ENCODE data around the gene PERCC1. TPM values are rescaled to one million over a fixed set of nuclear protein-coding genes. Genes with fewer than 3 reads are reported as not detected.

PERCC1 gene
- total RNA-seq = under 1 TPM in 1 of 2 experiments, not detected in 1; 0.31 TPM

GRCh38 chr16:1430759-1431496, at the start of gene PERCC1:
Gene PERCC1 (plus strand): TSS chr16:1431078. CDS start chr16:1432594, 1,516 bp downstream.
- no peak within 1 kb of the TSS for H3K27ac Mint-ChIP-seq
- no peaks in the 10 kb centered on the region for H3K9me3 Mint-ChIP-seq
- H3K36me3 Mint-ChIP-seq (ENCODE audit: low read depth) = no peaks in the 10 kb centered on the region
- peaks cover 2% of the 10 kb centered on the region for H3K4me1 Mint-ChIP-seq (ENCODE audit: low read depth)
- H3K4me3 Mint-ChIP-seq = peak within 1 kb of the TSS; percentile 39
- CTCF ChIA-PET = no interaction called here
- intact Hi-C loops (cut with micrococcal nuclease) = no loop called here
- no peak for DNase-seq
- no peaks in the 10 kb centered on the region for H3K27me3 Mint-ChIP-seq (ENCODE audit: low read depth)

GRCh38 chr16:1381612-1382406, 49.1 kb upstream of the PERCC1 start:
- no peak overlapping the region for H3K27ac Mint-ChIP-seq
- no peak overlapping the region for H3K4me3 Mint-ChIP-seq
- H3K27me3 Mint-ChIP-seq (ENCODE audit: low read depth) = no peaks in the 10 kb centered on the region
- H3K9me3 Mint-ChIP-seq = no peaks in the 10 kb centered on the region
- intact Hi-C loops (cut with micrococcal nuclease) = no loop called here
- peaks cover 17% of the 10 kb centered on the region for H3K4me1 Mint-ChIP-seq (ENCODE audit: low read depth)
- peaks cover 7% of the 10 kb centered on the region for H3K36me3 Mint-ChIP-seq (ENCODE audit: low read depth)
- DNase-seq = no peak
- CTCF ChIA-PET = no interaction called here

GRCh38 chr16:1383556-1383955, 47.3 kb upstream of the PERCC1 start:
- Mint-ChIP-seq H3K27me3 (ENCODE audit: low read depth) (no peaks in the 10 kb centered on the region), H3K27ac (no peak overlapping the region), H3K9me3 (no peaks in the 10 kb centered on the region), H3K4me3 (no peak overlapping the region), H3K36me3 (ENCODE audit: low read depth) (peaks cover 5% of the 10 kb centered on the region), H3K4me1 (ENCODE audit: low read depth) (peaks cover 7% of the 10 kb centered on the region)
- DNase-seq = no peak
- CTCF ChIA-PET = no interaction called here
- intact Hi-C loops (cut with micrococcal nuclease) = no loop called here

GRCh38 chr16:1385232-1385631, 45.6 kb upstream of the PERCC1 start:
- no peaks in the 10 kb centered on the region for H3K27me3 Mint-ChIP-seq (ENCODE audit: low read depth)
- no peaks in the 10 kb centered on the region for H3K4me1 Mint-ChIP-seq (ENCODE audit: low read depth)
- H3K36me3 Mint-ChIP-seq (ENCODE audit: low read depth) = peaks cover 2% of the 10 kb centered on the region
- no peaks in the 10 kb centered on the region for H3K9me3 Mint-ChIP-seq
- CTCF ChIA-PET = no interaction called here
- no peak overlapping the region for H3K27ac Mint-ChIP-seq
- no peak for DNase-seq
- intact Hi-C loops (cut with micrococcal nuclease) = no loop called here
- no peak overlapping the region for H3K4me3 Mint-ChIP-seq

- Mint-ChIP-seq H3K27ac (no peak overlapping the region), H3K27me3 (ENCODE audit: low read depth) (no peaks in the 10 kb centered on the region), H3K4me1 (ENCODE audit: low read depth) (no peaks in the 10 kb centered on the region), H3K4me3 (no peak overlapping the region), H3K36me3 (ENCODE audit: low read depth) (peaks cover 2% of the 10 kb centered on the region), H3K9me3 (no peaks in the 10 kb centered on the region)
- CTCF ChIA-PET = no interaction called here
- DNase-seq = no peak
- intact Hi-C loops (cut with micrococcal nuclease) = no loop called here
Measured at GRCh38 chr16:1387331-1387730, 43.5 kb upstream of the PERCC1 start.

- no peak overlapping the region for H3K4me3 Mint-ChIP-seq
- no peak overlapping the region for H3K27ac Mint-ChIP-seq
- CTCF ChIA-PET = interaction anchor here (0.7 to 1.2 kb wide), 3 partner anchors 10 to 26 kb away, joined by 3 read pairs; no protein-coding TSS in a partner anchor
- H3K27me3 Mint-ChIP-seq (ENCODE audit: low read depth) = no peaks in the 10 kb centered on the region
- H3K9me3 Mint-ChIP-seq = no peaks in the 10 kb centered on the region
- H3K36me3 Mint-ChIP-seq (ENCODE audit: low read depth) = peaks cover 2% of the 10 kb centered on the region
- intact Hi-C loops (cut with micrococcal nuclease) = no loop called here
- DNase-seq = no peak
- H3K4me1 Mint-ChIP-seq (ENCODE audit: low read depth) = no peaks in the 10 kb centered on the region
Measured at GRCh38 chr16:1389762-1390161, 41.1 kb upstream of the PERCC1 start.

GRCh38 chr16:1390239-1390779, 40.6 kb upstream of the PERCC1 start:
- CTCF ChIA-PET = interaction anchor here (0.8 to 1.2 kb wide), 2 partner anchors 21 to 26 kb away, joined by 3 read pairs; no protein-coding TSS in a partner anchor
- H3K9me3 Mint-ChIP-seq = no peaks in the 10 kb centered on the region
- no peaks in the 10 kb centered on the region for H3K27me3 Mint-ChIP-seq (ENCODE audit: low read depth)
- no peaks in the 10 kb centered on the region for H3K36me3 Mint-ChIP-seq (ENCODE audit: low read depth)
- H3K4me1 Mint-ChIP-seq (ENCODE audit: low read depth) = no peaks in the 10 kb centered on the region
- no peak for DNase-seq
- H3K4me3 Mint-ChIP-seq = no peak overlapping the region
- intact Hi-C loops (cut with micrococcal nuclease) = no loop called here
- H3K27ac Mint-ChIP-seq = no peak overlapping the region

GRCh38 chr16:1392826-1393225, 38.1 kb upstream of the PERCC1 start:
- no peaks in the 10 kb centered on the region for H3K9me3 Mint-ChIP-seq
- no peak for DNase-seq
- no peaks in the 10 kb centered on the region for H3K36me3 Mint-ChIP-seq (ENCODE audit: low read depth)
- CTCF ChIA-PET = interaction anchor here (0.6 to 1.2 kb wide), 3 partner anchors 15 to 62 kb away, joined by 3 read pairs; no protein-coding TSS in a partner anchor
- H3K27ac Mint-ChIP-seq = no peak overlapping the region
- H3K27me3 Mint-ChIP-seq (ENCODE audit: low read depth) = no peaks in the 10 kb centered on the region
- no peak overlapping the region for H3K4me3 Mint-ChIP-seq
- H3K4me1 Mint-ChIP-seq (ENCODE audit: low read depth) = no peaks in the 10 kb centered on the region
- intact Hi-C loops (cut with micrococcal nuclease) = no loop called here

- H3K4me1 Mint-ChIP-seq (ENCODE audit: low read depth) = no peaks in the 10 kb centered on the region
- no peak overlapping the region for H3K27ac Mint-ChIP-seq
- intact Hi-C loops (cut with micrococcal nuclease) = no loop called here
- DNase-seq = no peak
- no peaks in the 10 kb centered on the region for H3K27me3 Mint-ChIP-seq (ENCODE audit: low read depth)
- CTCF ChIA-PET = interaction anchor here (0.6 to 1.2 kb wide), 3 partner anchors 15 to 63 kb away, joined by 3 read pairs; no protein-coding TSS in a partner anchor
- no peak overlapping the region for H3K4me3 Mint-ChIP-seq
- H3K36me3 Mint-ChIP-seq (ENCODE audit: low read depth) = no peaks in the 10 kb centered on the region
- H3K9me3 Mint-ChIP-seq = no peaks in the 10 kb centered on the region
Measured at GRCh38 chr16:1393613-1394176, 37.2 kb upstream of the PERCC1 start.

- no peak overlapping the region for H3K27ac Mint-ChIP-seq
- H3K36me3 Mint-ChIP-seq (ENCODE audit: low read depth) = no peaks in the 10 kb centered on the region
- H3K27me3 Mint-ChIP-seq (ENCODE audit: low read depth) = no peaks in the 10 kb centered on the region
- no peak for DNase-seq
- H3K4me1 Mint-ChIP-seq (ENCODE audit: low read depth) = no peaks in the 10 kb centered on the region
- intact Hi-C loops (cut with micrococcal nuclease) = no loop called here
- H3K4me3 Mint-ChIP-seq = no peak overlapping the region
- H3K9me3 Mint-ChIP-seq = no peaks in the 10 kb centered on the region
- CTCF ChIA-PET = no interaction called here
Measured at GRCh38 chr16:1394367-1394951, 36.4 kb upstream of the PERCC1 start.

GRCh38 chr16:1395444-1396031, 35.3 kb upstream of the PERCC1 start:
- CTCF ChIA-PET = interaction anchor here (0.7 kb wide), 1 partner anchor 656 kb away, joined by 3 read pairs; no protein-coding TSS in a partner anchor
- intact Hi-C loops (cut with micrococcal nuclease) = no loop called here
- no peak overlapping the region for H3K4me3 Mint-ChIP-seq
- no peaks in the 10 kb centered on the region for H3K27me3 Mint-ChIP-seq (ENCODE audit: low read depth)
- H3K4me1 Mint-ChIP-seq (ENCODE audit: low read depth) = no peaks in the 10 kb centered on the region
- no peak for DNase-seq
- no peaks in the 10 kb centered on the region for H3K36me3 Mint-ChIP-seq (ENCODE audit: low read depth)
- H3K27ac Mint-ChIP-seq = no peak overlapping the region
- H3K9me3 Mint-ChIP-seq = no peaks in the 10 kb centered on the region

- H3K27ac Mint-ChIP-seq = no peak overlapping the region
- DNase-seq = no peak
- H3K4me1 Mint-ChIP-seq (ENCODE audit: low read depth) = no peaks in the 10 kb centered on the region
- intact Hi-C loops (cut with micrococcal nuclease) = no loop called here
- CTCF ChIA-PET = no interaction called here
- H3K4me3 Mint-ChIP-seq = no peak overlapping the region
- no peaks in the 10 kb centered on the region for H3K27me3 Mint-ChIP-seq (ENCODE audit: low read depth)
- H3K9me3 Mint-ChIP-seq = no peaks in the 10 kb centered on the region
- H3K36me3 Mint-ChIP-seq (ENCODE audit: low read depth) = peaks cover 6% of the 10 kb centered on the region
Measured at GRCh38 chr16:1397779-1398178, 33.1 kb upstream of the PERCC1 start.

Data from activated naive CD4-positive, alpha-beta T cell treated with anti-CD3 and anti-CD28 coated beads for 36 hours (primary cell).